Stimulated activated CD8-positive, alpha-beta memory T cell treated with anti-CD3 and anti-CD28 coated beads, Interleukin-12 subunit alpha, Interleukin-12 subunit beta, amount 100 ng/mL, for 24 hours (primary cell): ENCODE results near the gene GLP2R.
"Not testable (repeated sequence)": the region's sequence is repeated elsewhere in the genome, so short reads cannot be mapped to it uniquely, and the experiment has no call there.

Experiments used
- DNase-seq: peaks from one replicate; pipeline ENCODE4 v3.0.0-alpha.2; 2020; ENCODE audit errors: extremely low read depth

GLP2R gene

GRCh38 chr17:9899280-9900043 lies 73.7 kb downstream of the GLP2R start:
- no peak for DNase-seq

- no peak for DNase-seq
Observed at GRCh38 chr17:9900044-9900594, 74.4 kb downstream of the GLP2R start.

- no peak for DNase-seq
Observed at GRCh38 chr17:9900784-9901183, 75.1 kb downstream of the GLP2R start.

GRCh38 chr17:9902120-9902519 lies 76.4 kb downstream of the GLP2R start:
- DNase-seq, result no peak

GRCh38 chr17:9904277-9905077 lies 78.8 kb downstream of the GLP2R start:
- DNase-seq, result no peak

GRCh38 chr17:9905078-9905415 lies 79.3 kb downstream of the GLP2R start, which contains the start of gene RCVRN:
RCVRN (minus strand) TSS chr17:9905271; CDS start chr17:9905180, 91 bp downstream.
- DNase-seq, result no peak

GRCh38 chr17:9905902-9906301 lies 80.2 kb downstream of the GLP2R start:
- DNase-seq, result no peak

- no peak for DNase-seq
Observed at GRCh38 chr17:9906616-9907015, 80.9 kb downstream of the GLP2R start.

- no peak for DNase-seq
Observed at GRCh38 chr17:9907131-9907530, 81.4 kb downstream of the GLP2R start.

- DNase-seq, result no peak
Observed at GRCh38 chr17:9907883-9908648, 82.3 kb downstream of the GLP2R start.

GRCh38 chr17:9908649-9909042 lies 82.9 kb downstream of the GLP2R start:
- DNase-seq, result no peak

- no peak for DNase-seq
Observed at GRCh38 chr17:9911089-9911488, 85.4 kb downstream of the GLP2R start.

- no peak for DNase-seq
Observed at GRCh38 chr17:9912121-9913099, 86.7 kb downstream of the GLP2R start.

GRCh38 chr17:9913476-9913875 lies 87.8 kb downstream of the GLP2R start:
- DNase-seq, result no peak

GRCh38 chr17:9916108-9916507 lies 90.4 kb downstream of the GLP2R start:
- no peak for DNase-seq

- DNase-seq, result no peak
Observed at GRCh38 chr17:9917131-9917530, 91.4 kb downstream of the GLP2R start.

- DNase-seq, result no peak
Observed at GRCh38 chr17:9917801-9918200, 92.1 kb downstream of the GLP2R start.

GRCh38 chr17:9918352-9918751 lies 92.6 kb downstream of the GLP2R start:
- DNase-seq, result no peak

- DNase-seq, result no peak
Observed at GRCh38 chr17:9918804-9919352, 93.2 kb downstream of the GLP2R start.

- DNase-seq, result not testable (repeated sequence)
Observed at GRCh38 chr17:9921216-9921615, 95.5 kb downstream of the GLP2R start.
